ENCODE results near the gene IGHMBP2. TPM values are rescaled to one million over a fixed set of nuclear protein-coding genes. Genes with fewer than 3 reads are reported as not detected.

IGHMBP2 gene
- total RNA-seq, 1 experiment from 2014 or later, result 24.0 TPM

DNA sequence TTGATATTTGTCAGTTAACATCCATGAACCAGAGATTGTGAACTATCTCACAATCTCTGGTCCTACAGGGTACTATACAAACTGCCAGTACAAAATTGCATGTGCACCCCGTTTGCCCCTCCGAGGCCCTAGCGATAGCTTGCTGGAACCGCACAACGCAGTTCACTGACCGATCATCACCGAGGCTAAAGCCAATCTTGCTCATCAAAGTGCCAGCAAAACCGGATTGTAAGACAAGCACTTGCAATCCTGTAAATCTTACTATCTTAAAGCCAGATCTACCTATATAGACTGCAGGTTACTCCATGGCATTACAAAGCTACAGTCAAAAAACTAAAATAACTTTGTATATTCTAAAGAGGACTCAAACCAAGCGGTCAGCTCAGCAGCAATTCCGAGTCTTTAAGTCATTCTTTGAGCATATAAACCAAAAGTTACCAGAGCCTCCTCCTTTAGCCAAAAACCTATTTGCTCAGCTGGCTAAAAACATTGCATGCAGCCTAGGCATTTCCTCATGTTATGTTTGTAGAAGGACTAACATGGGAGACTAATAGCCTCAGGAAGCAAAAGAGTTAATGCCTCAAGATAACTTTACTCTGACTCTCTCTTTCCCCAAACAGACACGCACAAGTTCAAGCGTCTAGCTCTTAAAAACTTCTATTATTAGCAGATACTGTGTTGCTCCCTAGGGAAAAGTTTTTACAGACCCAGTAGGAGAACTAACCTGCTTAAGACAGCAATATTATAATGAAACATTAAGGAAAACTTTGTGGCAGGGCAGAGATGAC, 31.3 kb upstream of the IGHMBP2 start:
- Histone ChIP-seq H2BK15ac (ENCODE audit: low read depth, low read length) (no peak overlapping the region), H2BK12ac (ENCODE audit: insufficient read length, low read depth, low read length) (no peak overlapping the region), H3K14ac (ENCODE audit: insufficient read depth, low read length) (no peak overlapping the region), H3K23me2 (ENCODE audit: insufficient read length, low read depth, low read length, poor library complexity, severe bottlenecking) (no peaks in the 10 kb centered on the region), H3K79me2 (ENCODE audit: insufficient read depth, low read length) (no peaks in the 10 kb centered on the region), H3K23ac (ENCODE audit: insufficient read length, low read depth, low read length) (no peak overlapping the region), H3K4ac (ENCODE audit: low read depth, low read length) (no peak overlapping the region), H4K5ac (ENCODE audit: insufficient read length, low read depth, low read length) (no peak overlapping the region), H2AFZ (ENCODE audit: low read length) (no peak overlapping the region), H4K20me1 (ENCODE audit: control insufficient read depth, insufficient read depth, insufficient read length) (no peaks in the 10 kb centered on the region), H2BK20ac (ENCODE audit: low read depth, low read length, poor library complexity, severe bottlenecking) (no peak overlapping the region), H3K27me3 (ENCODE audit: insufficient read depth, low read length) (no peaks in the 10 kb centered on the region), H2BK120ac (ENCODE audit: low read depth, low read length, poor library complexity, severe bottlenecking) (no peak overlapping the region), H3T11ph (ENCODE audit: low read length) (no peak overlapping the region), H2BK5ac (ENCODE audit: insufficient read length, low read length) (no peak overlapping the region), H3K9me3 (ENCODE audit: control insufficient read depth, low read depth, low read length) (no peaks in the 10 kb centered on the region), H3K4me1 (ENCODE audit: insufficient read depth, low read length) (no peaks in the 10 kb centered on the region; the same call in 1 of the 2 replicates), H3K4me2 (ENCODE audit: insufficient read depth, insufficient read length, low read length) (no peak overlapping the region), H3K18ac (ENCODE audit: insufficient read length, low read depth, low read length) (no peak overlapping the region), H3K9ac (ENCODE audit: extremely low read depth, insufficient read length, low read length) (no peak overlapping the region), H4K91ac (ENCODE audit: insufficient read length, low read depth, low read length) (no peak overlapping the region), H2AK5ac (ENCODE audit: insufficient read length, low read length) (no peak overlapping the region), H3K27ac (ENCODE audit: insufficient read length, low read depth, low read length) (no peak overlapping the region), H4K8ac (replicated peaks; ENCODE audit: insufficient read length, low read depth, low read length) (no peak overlapping the region), H3K79me1 (ENCODE audit: insufficient read depth, low read depth, low read length, poor library complexity, severe bottlenecking) (no peaks in the 10 kb centered on the region), H3K56ac (ENCODE audit: insufficient read length, low read depth, low read length) (no peak overlapping the region)
- H3K36me3 Mint-ChIP-seq (ENCODE audit: insufficient read depth in 1 of 3, low read depth in 3 of 3), result no peaks in the 10 kb centered on the region
- no peaks in the 10 kb centered on the region for H3K9me3 Mint-ChIP-seq
- no peak overlapping the region for H3K4me3 Mint-ChIP-seq
- TF ChIP-seq, protein P1, sequence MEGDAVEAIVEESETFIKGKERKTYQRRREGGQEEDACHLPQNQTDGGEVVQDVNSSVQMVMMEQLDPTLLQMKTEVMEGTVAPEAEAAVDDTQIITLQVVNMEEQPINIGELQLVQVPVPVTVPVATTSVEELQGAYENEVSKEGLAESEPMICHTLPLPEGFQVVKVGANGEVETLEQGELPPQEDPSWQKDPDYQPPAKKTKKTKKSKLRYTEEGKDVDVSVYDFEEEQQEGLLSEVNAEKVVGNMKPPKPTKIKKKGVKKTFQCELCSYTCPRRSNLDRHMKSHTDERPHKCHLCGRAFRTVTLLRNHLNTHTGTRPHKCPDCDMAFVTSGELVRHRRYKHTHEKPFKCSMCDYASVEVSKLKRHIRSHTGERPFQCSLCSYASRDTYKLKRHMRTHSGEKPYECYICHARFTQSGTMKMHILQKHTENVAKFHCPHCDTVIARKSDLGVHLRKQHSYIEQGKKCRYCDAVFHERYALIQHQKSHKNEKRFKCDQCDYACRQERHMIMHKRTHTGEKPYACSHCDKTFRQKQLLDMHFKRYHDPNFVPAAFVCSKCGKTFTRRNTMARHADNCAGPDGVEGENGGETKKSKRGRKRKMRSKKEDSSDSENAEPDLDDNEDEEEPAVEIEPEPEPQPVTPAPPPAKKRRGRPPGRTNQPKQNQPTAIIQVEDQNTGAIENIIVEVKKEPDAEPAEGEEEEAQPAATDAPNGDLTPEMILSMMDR (conservative IDR thresholded peaks at IDR 0.05), result no peak
- DNase-seq, result no peak
- no CpG with 5 or more reads among the region's 12 CpGs for WGBS (ENCODE audit: extremely low coverage, insufficient read length, low lambda C conversion rate)
- peaks cover 13% of the 10 kb centered on the region for H3K27me3 Mint-ChIP-seq (ENCODE audit: low read depth)
- peaks cover 28 to 32% of the 10 kb centered on the region in 2 experiments for H3K4me1 Mint-ChIP-seq
- H3K27ac Mint-ChIP-seq, result no peak overlapping the region
